Nephron (organoid): ENCODE measurements around the gene ZNF17.
"Not testable (repeated sequence)": the region's sequence is repeated elsewhere in the genome, so short reads cannot be mapped to it uniquely, and the experiment has no call there.

ENCODE experiments used
- H3K27ac Mint-ChIP-seq, 3 experiments: 2 replicates each; pipeline ENCODE4 v1.8.0; 2020; ENCODE audit warnings: mixed read lengths in 3 of 3, mild to moderate bottlenecking in 2 of 3, moderate library complexity in 1 of 3
- H3K27me3 Mint-ChIP-seq: 2 replicates; pipeline ENCODE4 v1.8.0; 2021; ENCODE audit warnings: low read depth, mild to moderate bottlenecking, moderate library complexity, mixed read lengths
- H3K36me3 Mint-ChIP-seq: 2 replicates; pipeline ENCODE4 v1.8.0; 2020; ENCODE audit warnings: low read depth, mixed read lengths
- H3K4me1 Mint-ChIP-seq: 2 replicates; pipeline ENCODE4 v1.8.0; 2020; ENCODE audit warnings: mixed read lengths
- H3K4me3 Mint-ChIP-seq, 3 experiments: 2 replicates each; pipeline ENCODE4 v1.8.0; 2020; ENCODE audit warnings: mild to moderate bottlenecking in 3 of 3, mixed read lengths in 3 of 3, moderate library complexity in 2 of 3
- H3K9me3 Mint-ChIP-seq: 2 replicates; pipeline ENCODE4 v1.8.0; 2020; ENCODE audit warnings: mixed read lengths
- TF ChIP-seq, protein P1 (sequence below), 3 experiments: fragments of 200-600 bp; sonication (generic); IDR thresholded peaks; one replicate each; pipeline ENCODE4 v1.5.0; 2021; ENCODE audit warnings: antibody characterized with exemption in 3 of 3; ENCODE audit not compliant: unreplicated experiment in 3 of 3

The ZNF17 gene

GRCh38 chr19:57374179-57374578 lies 36.8 kb upstream of the ZNF17 start:
- TF ChIP-seq, protein P1, sequence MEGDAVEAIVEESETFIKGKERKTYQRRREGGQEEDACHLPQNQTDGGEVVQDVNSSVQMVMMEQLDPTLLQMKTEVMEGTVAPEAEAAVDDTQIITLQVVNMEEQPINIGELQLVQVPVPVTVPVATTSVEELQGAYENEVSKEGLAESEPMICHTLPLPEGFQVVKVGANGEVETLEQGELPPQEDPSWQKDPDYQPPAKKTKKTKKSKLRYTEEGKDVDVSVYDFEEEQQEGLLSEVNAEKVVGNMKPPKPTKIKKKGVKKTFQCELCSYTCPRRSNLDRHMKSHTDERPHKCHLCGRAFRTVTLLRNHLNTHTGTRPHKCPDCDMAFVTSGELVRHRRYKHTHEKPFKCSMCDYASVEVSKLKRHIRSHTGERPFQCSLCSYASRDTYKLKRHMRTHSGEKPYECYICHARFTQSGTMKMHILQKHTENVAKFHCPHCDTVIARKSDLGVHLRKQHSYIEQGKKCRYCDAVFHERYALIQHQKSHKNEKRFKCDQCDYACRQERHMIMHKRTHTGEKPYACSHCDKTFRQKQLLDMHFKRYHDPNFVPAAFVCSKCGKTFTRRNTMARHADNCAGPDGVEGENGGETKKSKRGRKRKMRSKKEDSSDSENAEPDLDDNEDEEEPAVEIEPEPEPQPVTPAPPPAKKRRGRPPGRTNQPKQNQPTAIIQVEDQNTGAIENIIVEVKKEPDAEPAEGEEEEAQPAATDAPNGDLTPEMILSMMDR (IDR thresholded peaks at IDR 0.05; ENCODE audit: unreplicated experiment in 3 of 3) = no peak
- Mint-ChIP-seq H3K4me1 (no peaks in the 10 kb centered on the region), H3K9me3 (peaks cover 41% of the 10 kb centered on the region), H3K27ac (no peak overlapping the region), H3K36me3 (peaks cover 97% of the 10 kb centered on the region), H3K4me3 (no peak overlapping the region), H3K27me3 (no peaks in the 10 kb centered on the region)

GRCh38 chr19:57374647-57375046 lies 36.3 kb upstream of the ZNF17 start:
- not testable (repeated sequence) for H3K27me3 Mint-ChIP-seq, H3K27ac Mint-ChIP-seq, H3K4me1 Mint-ChIP-seq, H3K4me3 Mint-ChIP-seq
- Mint-ChIP-seq H3K36me3 (peaks cover 98% of the 10 kb centered on the region), H3K9me3 (peaks cover 46% of the 10 kb centered on the region)

DNA sequence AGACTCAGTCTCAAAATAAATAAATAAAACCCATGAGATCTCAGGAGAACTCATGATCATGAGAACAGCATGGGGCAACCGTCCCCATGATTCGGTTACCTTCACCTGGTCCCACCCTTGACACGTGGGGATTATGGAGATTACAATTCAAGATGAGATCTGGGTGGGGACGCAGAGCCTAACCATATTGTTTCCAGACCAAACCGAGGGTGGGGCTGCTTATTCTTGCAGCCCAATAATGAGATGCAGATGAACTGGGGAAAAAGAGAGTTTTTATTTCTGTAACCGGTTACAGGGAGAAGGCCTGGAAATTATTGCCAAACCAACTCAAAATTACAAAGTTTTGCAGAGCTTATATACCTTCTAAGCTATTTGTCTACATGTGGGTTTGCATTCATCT lies 34.8 kb upstream of the ZNF17 start:
- TF ChIP-seq, protein P1 (IDR thresholded peaks at IDR 0.05; ENCODE audit: unreplicated experiment in 3 of 3) = no peak
- Mint-ChIP-seq H3K27ac (no peak overlapping the region), H3K27me3 (no peaks in the 10 kb centered on the region)

DNA sequence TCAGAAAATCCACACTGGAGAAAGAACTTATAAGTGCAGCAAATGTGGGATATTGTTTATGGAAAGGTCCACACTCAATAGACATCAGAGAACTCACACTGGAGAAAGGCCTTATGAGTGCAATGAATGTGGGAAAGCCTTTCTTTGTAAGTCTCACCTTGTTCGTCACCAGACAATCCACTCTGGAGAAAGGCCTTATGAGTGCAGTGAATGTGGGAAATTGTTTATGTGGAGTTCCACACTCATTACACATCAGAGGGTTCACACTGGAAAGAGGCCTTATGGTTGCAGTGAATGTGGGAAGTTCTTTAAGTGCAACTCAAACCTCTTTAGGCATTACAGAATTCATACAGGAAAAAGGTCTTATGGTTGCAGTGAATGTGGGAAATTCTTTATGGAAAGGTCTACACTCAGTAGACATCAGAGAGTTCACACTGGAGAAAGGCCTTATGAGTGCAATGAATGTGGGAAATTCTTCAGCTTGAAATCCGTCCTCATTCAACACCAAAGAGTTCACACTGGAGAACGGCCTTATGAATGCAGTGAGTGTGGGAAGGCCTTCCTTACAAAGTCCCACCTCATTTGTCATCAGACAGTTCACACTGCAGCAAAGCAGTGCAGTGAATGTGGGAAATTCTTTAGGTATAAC lies 33.3 kb upstream of the ZNF17 start:
- TF ChIP-seq, protein P1 (IDR thresholded peaks at IDR 0.05; ENCODE audit: unreplicated experiment in 3 of 3) = no peak
- Mint-ChIP-seq H3K4me1 (no peaks in the 10 kb centered on the region), H3K27ac (no peak overlapping the region), H3K27me3 (no peaks in the 10 kb centered on the region), H3K36me3 (peaks cover 80% of the 10 kb centered on the region), H3K9me3 (peaks cover 55% of the 10 kb centered on the region), H3K4me3 (no peak overlapping the region)

More for the DNA sequence above, 34.8 kb upstream of the ZNF17 start:
- H3K9me3 Mint-ChIP-seq = peaks cover 55% of the 10 kb centered on the region
- H3K36me3 Mint-ChIP-seq = peaks cover 94% of the 10 kb centered on the region
- no peak overlapping the region for H3K4me3 Mint-ChIP-seq
- H3K4me1 Mint-ChIP-seq = no peaks in the 10 kb centered on the region

DNA sequence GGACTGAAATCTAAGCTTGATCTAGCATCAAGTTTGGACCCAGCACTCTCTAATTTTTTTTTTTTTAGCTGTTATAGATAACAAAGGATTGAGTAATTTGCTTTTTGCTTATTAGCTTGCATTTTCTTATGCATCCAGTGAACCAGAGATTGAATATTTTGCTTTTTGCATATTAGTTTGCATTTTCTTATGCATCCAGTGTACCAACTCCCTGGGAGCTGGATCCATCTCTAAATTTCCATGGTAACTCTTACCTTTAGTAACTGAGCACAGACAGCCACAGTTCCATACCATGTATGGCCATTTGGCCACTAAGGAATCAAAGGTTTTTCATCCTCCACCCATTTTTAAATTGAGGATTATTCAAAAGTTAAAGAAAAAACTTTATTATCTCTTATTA lies 30.0 kb upstream of the ZNF17 start:
- H3K4me1 Mint-ChIP-seq = no peaks in the 10 kb centered on the region
- peaks cover 36% of the 10 kb centered on the region for H3K9me3 Mint-ChIP-seq
- H3K27me3 Mint-ChIP-seq = peaks cover 7% of the 10 kb centered on the region
- H3K36me3 Mint-ChIP-seq = peaks cover 47% of the 10 kb centered on the region
- no peak overlapping the region for H3K4me3 Mint-ChIP-seq
- TF ChIP-seq, protein P1 (IDR thresholded peaks at IDR 0.05; ENCODE audit: unreplicated experiment in 3 of 3) = no peak
- no peak overlapping the region for H3K27ac Mint-ChIP-seq

DNA sequence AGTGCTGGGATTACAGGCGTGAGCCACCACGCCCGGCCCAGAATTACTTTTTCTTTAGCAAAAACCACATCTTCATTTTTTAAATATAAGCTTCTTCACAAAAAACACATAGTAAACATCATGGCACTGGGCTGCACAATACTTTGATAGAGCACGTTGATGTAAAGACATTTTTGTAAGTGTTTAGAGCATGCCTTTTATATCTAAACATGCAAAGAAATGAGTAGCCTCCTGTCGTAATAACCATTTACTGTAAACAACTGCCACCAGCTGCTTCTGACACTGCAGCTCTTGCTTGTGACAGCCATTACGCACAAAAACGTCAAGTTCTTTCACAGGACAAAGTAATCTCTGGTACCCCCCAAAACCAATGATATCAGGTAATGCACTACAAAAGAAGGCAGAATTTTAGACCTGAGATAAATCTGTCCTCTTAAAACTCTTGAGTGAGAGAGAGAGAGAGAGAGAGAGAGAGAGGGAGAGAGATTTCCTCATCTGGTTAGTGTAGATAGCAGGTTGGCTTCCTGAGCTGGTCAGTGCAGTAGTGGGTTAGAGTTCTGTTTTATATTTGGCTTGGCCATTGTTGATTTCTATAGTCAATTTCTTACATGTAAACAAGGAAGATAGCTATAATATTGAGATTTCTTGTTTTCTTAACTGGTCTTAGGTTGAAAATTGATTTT lies 28.0 kb upstream of the ZNF17 start:
- Mint-ChIP-seq H3K27me3 (peaks cover 7% of the 10 kb centered on the region), H3K27ac (no peak overlapping the region), H3K4me1 (no peaks in the 10 kb centered on the region), H3K36me3 (peaks cover 26% of the 10 kb centered on the region), H3K4me3 (no peak overlapping the region), H3K9me3 (peaks cover 21% of the 10 kb centered on the region)
- TF ChIP-seq, protein P1 (IDR thresholded peaks at IDR 0.05; ENCODE audit: unreplicated experiment in 3 of 3) = no peak
